IPS DF 4.7 (cell line): ENCODE measurements around the gene C1orf198.

Experiments
- DNase-seq: peaks from one replicate; pipeline ENCODE4 v3.0.0-alpha.2; 2013; ENCODE audit warnings: low spot score; ENCODE audit errors: extremely low read depth

The C1orf198 gene

DNA sequence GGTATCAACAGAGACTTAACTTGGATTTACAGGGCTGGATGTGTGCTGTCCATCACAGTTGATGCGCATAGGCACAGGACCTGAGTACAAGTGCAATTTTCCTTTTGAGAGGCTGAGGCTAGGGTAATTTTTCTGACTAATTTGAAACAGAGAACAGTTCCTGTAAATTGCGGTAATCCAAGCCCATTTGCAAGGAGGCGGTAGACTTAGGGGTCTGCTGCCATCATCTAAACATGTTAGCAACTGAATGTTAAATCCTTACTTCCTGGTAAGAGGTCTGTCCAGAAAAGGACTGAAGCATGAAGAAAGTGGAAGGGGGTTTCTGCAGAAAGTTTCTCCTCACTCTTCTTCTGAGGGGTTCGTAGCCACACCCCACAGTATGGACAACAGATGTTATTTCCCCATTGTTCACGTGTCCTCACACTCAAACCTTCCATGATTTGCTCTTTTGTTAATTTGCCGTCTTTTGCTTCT lies 23.7 kb upstream of the C1orf198 start:
- no peak for DNase-seq

DNA sequence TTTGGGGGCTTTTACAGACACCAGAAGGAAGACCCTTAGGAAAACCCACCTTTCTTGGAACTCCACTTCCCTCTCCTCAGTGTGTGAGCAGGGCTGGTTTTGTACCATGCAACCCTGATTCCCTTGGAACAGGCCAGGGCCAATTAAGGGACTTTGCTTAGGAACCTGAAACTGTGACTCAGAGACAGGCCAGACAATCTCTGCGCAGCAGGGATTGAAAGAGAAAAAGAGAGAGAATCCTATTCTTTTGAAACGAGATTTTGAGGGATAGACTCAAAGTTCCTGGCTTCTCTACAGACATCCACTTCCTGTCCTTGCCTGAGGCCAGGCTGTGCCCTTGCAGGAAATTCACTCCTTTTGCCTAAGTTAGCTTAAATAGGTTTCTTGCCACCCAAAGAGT lies 23.1 kb upstream of the C1orf198 start:
- no peak for DNase-seq

DNA sequence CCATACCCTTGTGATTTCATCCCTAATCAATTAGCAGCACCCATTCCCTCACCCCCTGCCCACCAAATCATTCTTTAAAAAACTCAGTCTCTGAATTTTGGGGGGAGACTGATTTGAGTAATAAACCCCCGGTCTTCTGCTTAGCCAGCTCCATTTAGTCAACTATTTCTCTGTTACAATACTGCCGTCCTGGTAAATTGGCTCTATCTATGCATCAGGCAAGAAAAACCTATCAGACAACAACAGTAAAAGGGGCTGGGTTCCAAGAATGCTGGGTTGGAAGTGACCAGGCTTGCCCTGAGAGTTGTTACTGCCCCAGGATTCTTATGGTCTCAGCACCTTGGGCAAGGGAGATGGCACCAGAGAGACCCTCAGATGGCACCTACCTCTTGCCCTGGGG lies 16.3 kb upstream of the C1orf198 start:
- DNase-seq = no peak

DNA sequence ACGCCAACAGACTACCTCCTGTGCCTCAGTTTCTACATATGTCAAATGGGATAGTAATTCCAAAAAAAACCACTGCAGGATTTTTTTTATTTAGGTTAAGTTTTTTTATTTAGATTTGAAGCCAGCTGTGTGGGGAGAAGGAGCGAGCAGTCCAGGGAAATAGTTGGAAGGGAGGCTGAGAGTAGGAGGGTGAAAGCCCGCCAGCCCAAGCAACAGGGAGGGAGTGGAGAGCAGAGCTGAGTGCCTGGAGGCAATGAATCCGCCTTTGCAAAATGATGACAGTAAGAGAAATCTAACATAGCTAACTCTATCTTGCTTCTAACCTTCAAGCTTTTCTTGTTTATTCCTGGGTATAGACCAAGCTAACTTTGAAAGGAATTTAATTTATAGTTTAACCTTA lies 15.6 kb upstream of the C1orf198 start:
- no peak for DNase-seq

DNA sequence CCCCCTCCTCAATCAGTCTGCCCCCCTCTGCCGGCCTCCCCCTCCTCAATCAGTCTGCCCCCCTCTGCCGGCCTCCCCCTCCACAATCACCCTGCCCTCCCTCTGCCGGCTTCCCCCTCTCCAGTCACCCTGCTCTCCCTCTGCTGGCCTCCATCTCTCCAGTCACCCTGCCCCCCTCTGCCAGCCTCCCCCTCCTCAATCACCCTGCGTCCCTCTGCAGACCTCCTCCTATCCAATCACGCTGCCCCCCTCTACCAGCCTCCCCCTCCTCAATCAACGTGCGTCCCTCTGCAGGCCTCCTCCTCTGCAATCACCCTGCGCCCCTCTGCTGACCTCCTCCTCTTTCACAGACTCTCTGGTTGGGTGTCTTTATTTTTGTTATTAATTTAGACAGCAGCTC lies 11.5 kb upstream of the C1orf198 start:
- DNase-seq = no peak

DNA sequence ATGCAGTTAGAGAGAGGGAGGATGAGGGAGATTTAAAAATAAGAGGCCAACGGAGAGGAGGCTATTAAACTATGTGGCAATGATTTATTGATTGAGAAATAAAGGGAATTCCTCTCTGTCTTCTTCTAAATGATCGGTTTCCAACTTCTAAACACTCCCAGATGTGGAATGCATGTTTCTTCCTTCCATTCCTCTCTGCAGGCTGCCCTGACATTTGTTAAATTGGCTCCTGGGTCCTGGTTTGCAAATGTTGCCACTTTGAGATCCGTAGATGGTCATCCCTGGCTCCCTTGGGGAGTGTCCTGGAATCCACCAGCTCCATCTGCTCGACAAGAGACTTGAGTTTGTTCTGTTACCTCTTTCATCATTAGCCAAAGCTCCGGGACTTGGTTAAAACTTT lies 10.3 kb upstream of the C1orf198 start:
- no peak for DNase-seq

DNA sequence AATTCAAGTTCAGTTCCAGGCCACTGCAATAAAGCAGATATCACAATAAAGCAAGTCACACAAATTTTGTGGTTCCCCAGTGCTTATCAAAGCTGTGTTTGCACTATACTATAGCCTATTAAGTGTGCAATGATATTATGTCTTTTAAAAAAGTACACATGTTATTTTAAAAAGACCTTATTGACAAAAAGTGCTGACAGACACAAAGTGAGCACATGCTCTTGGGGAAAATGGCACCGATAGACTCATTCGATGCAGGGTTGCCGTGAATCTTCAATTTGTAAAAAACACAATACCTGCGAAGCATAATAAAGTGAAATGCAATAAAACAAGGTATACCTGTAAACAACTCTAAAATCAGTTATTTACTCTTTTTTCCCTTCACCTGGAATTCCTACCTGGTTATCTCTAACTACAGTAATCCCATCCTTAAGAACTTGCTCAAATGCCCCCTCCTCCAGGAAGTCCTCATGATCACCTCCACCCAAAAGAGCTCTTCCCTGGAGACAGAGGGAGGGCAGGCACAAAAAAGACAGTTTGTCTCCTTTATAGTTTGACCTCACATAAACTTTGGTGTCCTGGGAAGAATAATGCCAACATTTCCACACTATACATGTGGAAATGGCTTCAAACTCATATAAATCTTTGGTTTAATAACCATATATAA lies 9.7 kb upstream of the C1orf198 start:
- no peak for DNase-seq

DNA sequence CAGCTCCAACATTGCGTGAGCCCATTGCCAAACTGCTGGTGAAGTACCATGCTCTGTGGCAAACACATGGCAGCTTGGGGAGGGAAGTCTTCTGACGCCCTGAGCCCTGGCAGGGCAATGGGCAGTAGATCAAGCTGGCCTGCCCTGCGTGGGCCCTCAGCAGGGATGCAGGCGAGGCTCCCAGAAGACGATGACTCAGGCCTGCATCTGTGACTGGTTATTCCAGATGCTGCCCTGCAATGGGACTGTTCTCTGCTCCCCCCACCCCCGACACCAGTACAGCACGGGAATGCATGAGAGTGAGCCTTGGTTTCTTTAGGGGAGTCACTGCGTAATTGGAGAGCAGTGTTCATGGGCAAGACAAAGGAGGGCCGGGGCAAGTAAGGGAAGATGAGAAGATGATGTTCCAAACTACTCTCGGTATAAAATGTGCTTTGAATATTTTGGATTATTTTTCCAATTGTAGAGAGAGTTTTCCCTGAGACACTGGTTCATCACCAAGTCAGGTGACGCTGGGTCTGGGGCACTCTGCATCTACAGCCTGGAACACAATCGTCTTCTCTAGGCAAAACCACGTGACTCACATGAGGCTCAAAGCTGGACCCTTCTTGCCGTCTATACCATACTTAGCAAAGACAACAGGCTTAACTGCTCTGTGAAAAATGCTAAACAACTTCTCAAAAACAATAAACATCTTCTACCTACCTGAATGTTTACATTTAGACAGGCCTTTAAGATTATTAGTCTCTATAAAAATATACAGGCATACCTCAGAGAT lies 9.0 kb upstream of the C1orf198 start:
- DNase-seq = no peak

DNA sequence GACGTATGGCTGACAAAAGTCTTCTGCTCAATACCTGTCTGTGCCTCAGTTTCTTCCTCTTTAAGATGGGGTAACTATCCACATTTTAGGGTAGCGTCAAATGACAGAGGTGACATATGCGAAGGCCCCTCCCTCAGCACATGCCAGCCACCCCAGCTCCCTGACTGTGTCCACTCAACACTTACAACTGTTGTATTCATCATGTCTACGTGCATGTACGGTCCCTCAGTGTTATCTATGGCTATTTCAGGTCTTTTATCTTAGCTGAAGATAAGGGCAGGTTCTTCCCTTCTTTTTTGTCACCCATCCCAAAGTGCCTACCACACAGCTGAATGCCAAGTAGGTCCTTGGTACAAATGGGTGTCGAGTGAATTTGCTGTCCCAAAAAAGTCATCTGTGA lies 8.3 kb upstream of the C1orf198 start:
- no peak for DNase-seq

DNA sequence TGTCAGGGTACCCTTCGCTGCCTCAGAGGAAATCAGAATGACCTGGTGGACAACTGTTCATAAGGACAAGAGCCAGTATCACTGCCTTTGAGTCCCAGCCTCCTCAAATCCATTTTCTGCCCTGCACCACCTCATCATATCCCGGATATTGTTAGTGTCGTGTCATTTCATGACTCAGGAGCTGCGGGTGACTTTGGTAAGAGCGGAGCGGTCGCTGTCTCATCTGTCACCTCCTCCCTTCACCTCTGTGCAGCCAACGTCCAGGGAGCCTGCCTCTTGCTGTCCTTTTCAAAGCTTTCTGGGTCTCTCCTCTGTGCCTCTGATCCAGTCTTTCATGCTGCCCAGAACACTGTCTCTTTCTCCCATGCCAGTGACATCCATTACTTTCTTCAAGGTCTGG lies 7.0 kb upstream of the C1orf198 start:
- DNase-seq = no peak

DNA sequence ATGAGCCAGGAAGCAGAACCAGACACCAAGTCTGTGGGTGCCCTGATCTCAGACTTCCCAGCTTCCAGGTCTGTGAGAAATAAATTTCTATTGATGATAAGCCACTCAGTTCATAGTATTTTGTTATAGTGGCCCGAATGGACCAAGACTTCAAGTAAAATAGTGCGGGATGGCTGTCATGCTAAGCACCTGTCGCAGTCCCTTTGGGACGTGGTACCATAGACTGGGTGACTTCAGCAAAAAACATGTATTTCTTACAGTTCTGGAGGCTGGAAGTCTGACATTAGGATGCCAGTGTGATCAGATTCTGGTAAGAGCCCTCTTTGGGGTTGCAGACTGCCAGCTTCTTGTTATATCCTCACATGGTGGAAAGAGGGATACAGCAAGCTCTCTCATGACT lies 2.6 kb upstream of the C1orf198 start:
- no peak for DNase-seq

DNA sequence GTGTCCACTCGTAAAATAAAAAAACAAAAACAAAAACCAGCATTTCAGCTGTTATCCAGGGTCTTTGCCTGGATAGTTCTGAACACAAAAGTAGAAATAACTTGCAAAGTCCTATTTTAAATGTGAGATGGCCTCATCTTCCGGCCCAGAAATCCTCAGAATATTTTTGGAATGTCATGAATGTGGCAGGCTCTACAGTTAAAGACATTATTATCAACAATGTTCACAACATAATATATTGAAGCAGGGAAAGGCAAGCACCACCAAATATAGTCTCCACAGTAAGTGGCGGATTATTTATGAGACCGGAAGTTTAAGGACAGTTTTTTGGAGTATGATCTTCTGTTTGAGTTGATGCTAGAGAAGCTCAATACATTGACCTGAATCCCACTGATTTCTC lies 1.2 kb upstream of the C1orf198 start:
- no peak for DNase-seq

DNA sequence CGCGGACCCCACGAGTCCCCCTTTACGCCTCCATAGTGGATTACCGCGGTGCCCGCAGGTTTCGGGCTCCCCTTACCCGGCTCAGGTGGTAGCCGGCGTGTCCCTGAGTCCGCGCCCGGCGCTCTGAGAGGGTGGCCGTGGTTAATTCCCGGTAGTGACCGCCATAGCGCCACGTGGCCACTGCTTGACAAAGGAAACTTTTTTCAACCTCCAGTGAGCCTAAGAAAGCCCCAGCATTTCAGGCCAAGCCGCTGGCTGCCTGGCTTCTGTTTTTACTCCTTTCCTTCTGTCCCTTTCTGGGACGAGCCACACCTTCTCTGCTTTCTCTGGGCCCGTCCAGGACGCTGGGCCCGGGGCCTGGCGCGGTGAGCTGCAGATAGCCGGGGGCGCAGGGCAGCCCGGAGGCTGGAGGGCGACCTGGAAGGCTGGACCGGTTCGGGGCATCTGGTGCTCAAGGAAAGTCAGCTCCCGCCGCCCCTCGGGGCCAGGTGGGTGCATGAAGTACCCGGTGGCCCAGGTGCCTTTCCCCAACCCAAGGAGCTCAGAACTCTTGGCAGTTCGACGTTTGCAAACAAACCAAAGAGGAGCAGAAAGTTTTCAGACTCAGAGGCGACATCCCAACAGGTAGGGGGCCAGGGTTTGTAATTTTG lies 540 bp upstream of the C1orf198 start:
- DNase-seq = no peak

DNA sequence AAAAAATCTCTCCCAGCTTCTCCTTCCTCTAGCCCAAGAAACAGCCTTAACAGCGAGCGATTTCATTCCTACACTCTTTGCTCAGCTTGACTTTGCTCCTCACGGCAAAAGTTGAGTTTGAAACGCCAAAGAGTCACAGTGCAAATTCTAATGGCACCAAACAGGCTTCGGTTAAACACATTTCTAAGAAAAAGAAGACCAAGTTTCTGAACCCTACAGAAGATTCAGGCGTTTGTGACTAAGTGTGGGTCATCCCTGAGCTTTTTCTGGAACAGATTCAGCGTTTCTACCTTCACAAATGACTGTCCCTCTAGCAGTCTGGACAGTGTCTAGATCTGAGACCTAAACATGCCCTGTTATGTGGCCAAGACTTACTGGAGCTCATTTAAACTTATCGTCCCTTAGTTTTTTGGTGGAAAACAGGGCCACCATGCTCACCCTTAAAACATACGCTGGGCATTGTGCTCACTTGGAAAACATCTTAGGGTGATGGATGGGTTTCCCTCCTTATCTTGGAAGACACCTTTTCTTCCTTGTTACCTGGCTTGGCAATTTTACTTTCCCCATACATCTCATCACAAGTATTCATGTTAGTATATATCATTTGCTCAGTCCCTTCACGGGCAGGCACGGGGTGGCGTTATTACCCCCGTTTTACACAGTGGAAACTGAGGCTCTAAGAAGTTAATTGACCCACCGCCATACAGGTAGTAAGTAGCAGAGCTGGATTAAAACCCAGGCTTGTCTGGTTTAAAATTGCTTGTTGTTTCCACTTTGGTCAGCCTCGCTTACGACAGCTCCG lies 1.0 kb downstream of the C1orf198 start:
- DNase-seq = no peak

DNA sequence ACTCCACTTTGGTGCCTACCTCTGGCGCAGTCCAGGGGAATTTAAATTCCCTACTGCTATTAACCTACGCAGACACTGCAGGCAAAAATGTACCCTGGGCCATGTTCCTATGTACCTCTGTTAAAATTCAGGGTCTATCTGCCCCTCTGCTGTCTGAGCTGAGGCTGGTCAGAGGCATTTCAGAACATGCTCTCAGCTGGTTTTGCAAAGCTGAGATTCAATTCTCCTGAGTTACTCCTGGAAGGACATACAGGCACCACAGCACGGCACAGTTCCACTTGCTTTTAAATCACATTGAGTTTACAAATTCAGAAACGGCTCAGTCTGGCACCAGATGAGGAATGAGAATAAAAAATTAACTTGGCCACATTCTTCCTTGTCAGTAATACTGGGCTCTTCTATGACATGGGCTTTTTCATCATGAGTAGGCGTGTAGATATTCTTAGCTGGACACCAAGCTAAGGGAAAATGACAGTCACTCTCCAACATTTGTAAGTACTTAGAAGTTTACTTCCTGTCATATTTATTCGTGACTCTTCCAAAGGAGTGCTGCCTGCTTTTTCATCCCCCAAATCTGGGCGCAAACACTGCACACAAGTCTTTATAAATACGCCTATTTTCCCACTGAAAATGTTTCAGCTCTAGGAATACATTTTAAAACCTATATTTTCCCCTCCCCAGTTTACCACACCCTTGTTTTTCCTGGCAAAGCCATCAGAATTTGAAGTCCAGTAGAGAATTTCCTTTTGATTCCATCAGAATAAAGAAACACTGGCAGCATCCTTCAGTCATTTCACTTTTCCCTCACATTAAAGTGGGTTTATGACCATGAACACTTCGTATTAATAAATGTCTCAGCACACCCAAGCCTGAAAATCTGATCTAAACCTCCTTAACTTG lies 1.9 kb downstream of the C1orf198 start:
- no peak for DNase-seq

DNA sequence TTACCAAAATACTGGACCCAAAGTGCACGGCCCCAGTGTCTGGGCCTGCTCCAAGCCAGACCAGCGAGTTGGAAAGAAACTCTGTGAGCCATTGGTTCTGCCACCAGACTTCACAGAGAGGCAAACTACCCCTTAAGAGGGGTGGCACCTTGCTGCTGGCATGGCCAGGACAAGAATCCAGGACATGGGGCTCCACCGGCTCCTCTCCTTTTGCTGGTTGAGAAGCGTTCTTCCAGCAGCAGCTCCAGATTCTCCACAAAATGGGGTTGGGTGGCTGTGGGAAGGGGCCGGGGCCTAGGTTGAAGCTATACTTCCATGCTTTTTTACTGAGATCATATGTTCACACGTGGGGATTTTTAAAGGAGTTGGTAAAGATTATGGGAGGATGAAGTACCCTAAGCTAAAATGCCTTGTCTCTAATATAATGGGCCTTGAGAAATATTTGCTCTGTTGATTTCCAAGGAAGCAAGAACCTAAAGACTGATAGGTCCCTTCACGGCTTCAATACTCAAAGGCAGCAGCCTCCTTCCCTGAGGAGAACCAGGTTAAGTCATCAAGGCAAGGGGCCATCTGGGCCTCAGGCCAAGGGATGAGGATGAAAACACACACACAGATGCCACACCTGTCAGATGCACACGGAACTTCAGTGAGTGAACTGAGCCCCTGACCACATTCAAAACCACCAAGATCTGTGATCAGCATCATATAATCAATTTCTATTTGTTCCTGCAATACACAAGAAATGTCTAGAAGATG lies 3.1 kb downstream of the C1orf198 start:
- no peak for DNase-seq

DNA sequence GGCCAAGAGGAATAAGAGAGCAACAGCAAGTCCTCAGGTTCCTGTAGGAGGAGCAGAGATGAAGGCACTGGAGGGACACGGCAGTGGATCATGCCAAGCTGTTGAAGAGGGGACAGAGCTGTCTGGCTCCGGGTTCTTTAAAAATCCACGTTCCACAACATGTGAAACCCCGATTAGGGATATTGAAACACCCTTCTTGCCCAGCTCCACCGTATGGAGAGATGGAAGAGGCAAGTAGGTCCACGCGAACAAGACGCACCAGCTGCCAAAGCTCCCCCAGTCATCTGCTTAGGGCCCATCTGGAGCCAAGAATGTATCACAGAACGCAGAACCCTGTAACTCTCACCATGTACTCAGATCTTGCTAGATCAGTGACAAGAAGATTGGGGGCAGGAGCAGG lies 3.9 kb downstream of the C1orf198 start:
- DNase-seq = no peak

DNA sequence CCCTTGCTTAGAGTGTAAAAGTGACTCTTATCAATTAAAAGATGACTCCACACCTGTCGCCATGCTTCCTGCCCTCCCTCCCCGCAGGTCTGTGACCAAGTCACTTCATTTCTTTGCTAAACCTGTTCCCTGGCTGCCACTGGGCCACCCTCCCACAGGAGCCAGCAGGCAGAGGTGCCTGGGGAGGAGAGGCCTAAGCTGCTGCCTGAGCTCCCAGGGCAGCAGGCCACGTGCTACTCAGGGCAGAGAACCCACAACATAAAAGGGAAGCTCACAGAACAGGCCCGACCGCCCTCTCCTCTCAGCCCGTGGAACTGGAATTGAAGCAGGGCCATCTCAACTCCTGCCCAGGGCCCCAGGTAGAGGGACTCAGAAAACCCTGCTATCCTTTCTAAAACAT lies 4.9 kb downstream of the C1orf198 start:
- DNase-seq = no peak

DNA sequence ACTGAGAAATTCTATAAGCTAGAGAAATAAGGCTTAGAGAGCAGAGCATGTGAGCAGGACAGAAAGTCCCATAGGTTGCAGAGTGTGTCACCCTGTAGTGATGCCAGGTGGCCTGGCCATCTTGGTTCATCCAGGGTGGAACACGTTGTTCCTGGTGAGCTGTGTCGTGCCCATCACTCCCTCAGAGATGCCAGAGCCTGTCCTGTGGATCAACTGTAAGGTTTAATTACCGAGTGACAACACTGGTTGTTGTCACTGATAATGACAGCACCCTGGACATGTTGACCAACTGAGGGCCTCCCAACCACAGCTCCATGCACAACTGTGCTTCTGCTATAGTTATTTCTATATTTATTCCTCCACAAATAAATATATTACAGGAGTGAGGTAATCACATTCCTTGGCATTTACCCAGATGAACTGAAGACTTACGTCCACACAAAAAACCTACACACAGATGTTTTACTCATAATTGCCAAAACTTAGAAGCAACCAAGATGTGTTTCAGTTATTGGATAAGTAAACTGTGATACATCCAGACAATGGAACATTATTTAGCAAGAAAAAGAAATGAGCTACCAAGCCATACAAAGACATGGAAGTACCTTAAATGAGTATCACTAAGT lies 6.2 kb downstream of the C1orf198 start:
- no peak for DNase-seq

DNA sequence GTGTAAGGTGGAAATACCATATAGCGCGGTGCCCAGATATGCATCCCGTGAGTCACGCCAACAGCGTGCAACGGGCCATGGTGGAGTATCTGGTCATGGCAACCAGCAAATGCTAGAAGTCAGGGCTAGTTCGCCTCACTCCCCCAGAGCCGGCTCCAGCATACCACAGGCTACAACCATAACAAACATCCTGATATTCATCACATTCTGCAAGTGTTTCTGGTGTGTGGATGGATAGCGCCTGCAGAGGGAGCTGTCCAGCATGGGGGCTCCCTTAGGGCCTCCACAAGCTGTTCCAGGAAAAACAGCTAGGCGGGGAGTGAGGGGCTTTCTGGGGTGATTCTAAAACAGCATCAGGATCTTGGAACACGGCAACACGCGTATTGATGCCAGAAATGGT lies 6.8 kb downstream of the C1orf198 start:
- no peak for DNase-seq
